Endometrium (tissue), 2 donors: ENCODE measurements around the gene DPH6.
A peak's percentile ranks its signal among the peaks of the same experiment; 100 is the strongest.
"Not testable (repeated sequence)": the region's sequence is repeated elsewhere in the genome, so short reads cannot be mapped to it uniquely, and the experiment has no call there.

ENCODE experiments used
- FAIRE-seq: peaks from 2 replicates; lab custom pipeline; 2012; peaks lifted over from hg19 to GRCh38; lab: Jason Lieb, UNC
- donor health status: control.
- donor health status: control.

DPH6 gene

DNA sequence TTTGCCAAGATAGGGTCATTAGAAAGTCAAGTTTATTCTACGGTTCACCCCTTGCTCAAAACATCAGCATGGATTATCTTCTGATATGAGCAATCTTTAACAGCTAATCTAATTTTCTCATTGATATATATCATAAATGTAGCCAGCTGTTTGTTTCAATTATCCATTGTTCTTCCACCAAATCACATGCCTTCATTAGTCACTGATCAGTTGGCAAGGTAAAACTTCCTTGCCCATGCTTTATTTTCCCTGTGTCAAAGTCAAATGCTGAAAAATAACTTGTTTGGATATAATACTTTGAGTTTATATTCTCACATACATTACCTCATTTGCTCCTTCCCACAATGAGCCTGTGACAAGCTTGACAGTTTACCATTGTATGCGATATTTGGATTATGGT is 60.6 kb downstream of the DPH6 start:
- FAIRE-seq, result no peak

DNA sequence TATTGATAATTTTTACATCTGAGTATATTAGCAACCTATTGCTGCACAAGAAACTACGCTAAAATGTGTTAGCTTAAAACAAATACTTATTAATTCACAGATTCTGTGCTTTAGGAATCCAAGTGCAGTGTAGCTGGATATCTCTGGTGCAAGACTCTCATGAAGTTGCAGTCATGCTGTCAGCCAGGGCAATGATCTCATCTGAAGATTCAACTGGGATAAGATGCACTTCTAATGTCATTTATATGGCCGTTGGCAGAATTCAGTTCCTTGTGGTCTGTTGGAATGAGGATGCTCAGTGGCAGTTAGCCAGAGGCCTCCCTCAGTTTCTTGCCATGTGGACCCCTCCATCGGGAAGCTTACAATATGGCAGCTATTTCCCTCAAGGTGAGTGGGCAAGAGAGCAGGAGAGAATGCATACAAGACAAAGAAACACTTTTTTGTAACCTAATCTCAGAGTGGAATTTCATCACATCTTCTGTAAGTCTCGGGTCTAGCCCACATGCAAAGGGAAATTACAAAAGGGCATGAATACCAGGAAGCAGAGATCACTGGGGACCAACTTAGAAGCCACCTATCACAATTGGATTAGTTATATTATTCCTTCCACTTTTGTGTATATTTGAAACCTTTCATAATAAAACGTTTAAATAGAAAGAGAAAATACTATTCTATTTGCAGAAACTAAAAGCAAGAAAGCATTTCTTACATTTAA is 61.6 kb downstream of the DPH6 start:
- no peak for FAIRE-seq

DNA sequence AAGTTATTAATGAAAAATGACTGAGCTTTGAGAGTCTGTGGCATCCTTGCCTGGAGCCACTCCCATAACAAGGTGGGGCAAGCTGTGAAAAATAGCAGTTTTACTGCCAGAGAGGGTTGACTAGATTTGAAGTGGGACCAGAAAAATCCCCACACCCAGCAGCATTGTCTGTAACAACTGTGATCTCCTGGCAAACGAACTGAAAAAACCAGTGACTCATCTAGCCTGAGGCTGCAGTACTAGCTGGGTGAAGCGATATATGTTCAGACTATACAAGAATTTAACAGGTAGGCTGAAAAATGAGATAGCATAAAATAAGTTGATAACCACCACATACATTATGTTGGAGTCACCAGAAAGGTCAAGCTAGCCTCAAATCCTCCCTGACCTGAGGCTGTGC is 64.0 kb downstream of the DPH6 start:
- no peak for FAIRE-seq

GRCh38 chr15:35481064-35481463 is 64.9 kb downstream of the DPH6 start:
- FAIRE-seq, result no peak

DNA sequence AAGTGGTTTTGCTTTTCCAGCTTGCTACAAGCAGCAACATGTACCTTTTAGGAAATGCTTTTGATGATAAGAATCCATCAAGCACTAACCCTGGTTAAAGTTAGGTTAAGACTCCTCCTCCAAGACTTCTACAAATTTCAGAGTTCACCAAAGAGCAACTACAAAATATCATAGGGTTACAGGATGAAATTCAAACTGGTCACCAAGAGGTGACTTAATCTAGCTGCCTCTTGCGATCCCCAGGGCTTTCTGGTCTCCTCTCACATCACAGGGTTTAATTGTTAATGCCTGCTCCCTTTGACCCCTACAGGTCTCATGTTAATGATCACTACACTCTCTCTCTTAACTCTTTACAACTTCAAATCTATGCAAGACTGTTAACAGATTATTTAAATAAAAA is 66.5 kb downstream of the DPH6 start:
- no peak for FAIRE-seq

DNA sequence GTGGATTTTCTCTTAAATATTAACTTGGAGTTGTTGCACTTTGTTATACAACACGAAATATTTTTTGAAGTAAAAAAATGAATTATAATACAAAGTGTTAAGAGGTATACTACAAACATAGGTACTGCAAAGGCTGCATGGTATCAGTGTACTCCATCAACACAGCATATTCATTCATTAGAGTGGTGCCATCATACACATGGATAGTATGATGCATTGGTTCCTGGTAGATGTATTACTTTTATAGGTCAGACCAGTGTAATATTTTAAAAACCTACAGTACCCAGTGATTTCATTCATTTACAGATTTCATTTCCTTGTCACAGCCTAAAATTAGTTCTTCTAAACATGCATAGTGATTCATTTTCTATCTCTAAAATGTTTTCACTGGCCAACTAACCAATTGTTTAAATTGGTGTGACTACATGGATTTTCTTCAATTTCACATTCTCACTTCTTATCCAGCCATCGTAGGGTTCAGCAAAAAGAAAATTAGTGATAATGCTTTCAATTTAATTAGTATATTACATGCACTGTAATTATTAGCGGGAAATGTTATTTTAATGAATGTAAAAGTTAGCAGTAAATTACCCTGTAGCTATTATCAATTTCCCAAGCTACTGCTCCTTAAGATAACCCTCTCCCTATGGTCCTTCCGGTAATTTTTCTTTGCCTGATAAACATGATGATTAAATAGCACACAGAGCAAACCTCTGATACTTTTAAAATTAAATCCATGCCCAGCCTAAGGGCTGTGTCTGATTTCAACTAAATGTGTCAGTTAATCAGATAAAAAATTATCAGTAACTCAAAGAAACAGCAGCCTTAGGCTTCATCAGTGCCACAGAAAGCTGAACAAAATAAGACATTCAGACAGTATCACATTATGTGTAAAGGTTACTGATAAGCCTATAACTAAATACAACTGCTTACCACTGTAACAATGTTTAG is 68.4 kb downstream of the DPH6 start:
- no peak for FAIRE-seq

DNA sequence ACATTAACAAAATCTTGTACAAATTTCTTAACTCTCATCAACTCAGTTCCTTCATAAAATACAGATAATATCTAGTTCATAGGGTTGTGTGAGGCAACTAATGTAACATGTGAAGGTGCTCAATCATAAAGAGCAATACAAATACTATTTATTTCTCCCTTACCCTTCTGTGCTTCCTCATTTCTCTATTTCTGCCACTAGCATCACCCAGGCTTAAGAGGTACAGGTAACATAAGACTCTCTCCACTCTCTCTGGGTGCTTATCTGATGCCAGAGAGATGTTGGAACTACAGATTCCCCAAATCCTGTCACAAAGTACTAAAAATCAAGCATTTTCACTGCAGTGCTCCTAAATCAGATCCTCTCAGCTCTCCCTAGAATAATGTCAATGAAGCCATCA is 74.9 kb downstream of the DPH6 start:
- no peak for FAIRE-seq

GRCh38 chr15:35470441-35470840 is 75.5 kb downstream of the DPH6 start:
- FAIRE-seq, result no peak

DNA sequence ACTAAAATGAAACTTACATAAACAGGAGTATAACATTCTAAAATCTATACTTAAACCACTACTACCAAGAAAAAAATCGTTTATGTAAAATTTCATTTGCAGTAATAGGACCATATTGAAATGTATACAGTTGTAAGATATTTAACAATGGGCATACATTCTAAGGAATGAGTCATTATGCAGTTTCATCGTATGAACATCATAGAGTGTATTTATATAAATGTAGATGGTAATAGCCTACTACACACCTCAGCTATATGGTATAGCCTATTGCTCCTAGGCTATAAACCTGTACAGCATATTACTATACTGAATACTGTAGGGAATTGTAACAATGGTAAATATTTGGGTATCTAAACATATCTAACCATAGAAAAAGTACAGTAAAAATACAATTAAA is 79.5 kb downstream of the DPH6 start:
- no peak for FAIRE-seq

- no peak for FAIRE-seq
Observed at GRCh38 chr15:35465783-35466182, 80.2 kb downstream of the DPH6 start.

DNA sequence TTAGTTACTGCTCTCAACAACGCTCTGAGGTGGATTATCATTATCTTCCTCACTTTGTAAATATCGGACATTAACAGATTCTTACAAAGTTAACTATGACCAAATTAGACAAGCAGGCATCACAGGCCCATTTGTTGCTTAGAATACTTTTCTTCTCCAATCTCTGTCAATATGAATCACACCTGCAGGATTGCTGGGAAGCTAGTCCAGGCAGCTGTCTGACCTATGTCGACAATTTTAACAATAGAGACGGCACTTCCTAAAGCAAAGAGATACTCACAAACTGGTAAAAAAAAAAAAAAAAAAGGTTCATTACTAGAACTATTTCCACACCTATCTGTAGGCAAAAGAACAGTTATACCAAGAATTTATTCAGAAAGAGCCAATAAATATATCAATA is 85.3 kb downstream of the DPH6 start:
- FAIRE-seq, result no peak

- FAIRE-seq, result no peak
Observed at GRCh38 chr15:35458176-35458856, 87.6 kb downstream of the DPH6 start.

DNA sequence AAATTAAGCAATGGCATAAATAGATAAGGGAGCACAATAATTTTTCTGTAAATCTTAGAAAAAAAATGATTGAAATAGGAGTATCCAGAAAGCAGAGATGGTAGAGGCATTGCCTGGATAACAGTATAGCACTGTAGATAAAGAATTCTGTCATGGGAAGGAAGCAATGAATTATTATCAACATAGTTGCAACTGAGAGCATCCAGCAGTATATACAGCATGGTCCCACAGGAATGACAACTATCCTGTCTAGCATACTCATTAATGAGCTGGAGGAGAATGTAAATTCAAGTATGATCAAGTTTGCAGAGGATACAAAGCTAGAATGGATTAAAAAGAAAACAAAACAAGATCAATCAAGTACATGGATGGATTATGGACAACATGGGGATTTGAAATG is 90.8 kb downstream of the DPH6 start:
- FAIRE-seq, result no peak

DNA sequence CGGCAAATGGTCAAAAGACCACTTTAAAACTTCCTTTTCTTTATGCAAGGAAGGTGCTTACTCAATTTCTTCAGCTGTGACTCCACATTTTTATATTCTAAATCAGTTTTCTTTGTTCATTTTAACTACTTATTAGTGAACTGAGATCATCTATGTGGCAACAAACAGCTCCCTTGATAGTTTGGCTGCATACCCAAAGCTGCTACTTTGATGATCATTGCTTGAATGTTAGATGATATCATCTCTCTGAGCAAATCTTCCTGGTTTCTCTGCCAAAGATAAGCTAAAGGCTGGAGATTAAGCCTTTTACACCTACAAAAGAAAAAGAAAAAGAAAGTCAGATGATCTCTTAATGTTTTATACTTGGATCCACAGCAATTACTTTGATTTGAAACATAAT is 95.5 kb downstream of the DPH6 start:
- FAIRE-seq, result no peak

- no peak for FAIRE-seq
Observed at GRCh38 chr15:35448294-35448693, 97.7 kb downstream of the DPH6 start.

DNA sequence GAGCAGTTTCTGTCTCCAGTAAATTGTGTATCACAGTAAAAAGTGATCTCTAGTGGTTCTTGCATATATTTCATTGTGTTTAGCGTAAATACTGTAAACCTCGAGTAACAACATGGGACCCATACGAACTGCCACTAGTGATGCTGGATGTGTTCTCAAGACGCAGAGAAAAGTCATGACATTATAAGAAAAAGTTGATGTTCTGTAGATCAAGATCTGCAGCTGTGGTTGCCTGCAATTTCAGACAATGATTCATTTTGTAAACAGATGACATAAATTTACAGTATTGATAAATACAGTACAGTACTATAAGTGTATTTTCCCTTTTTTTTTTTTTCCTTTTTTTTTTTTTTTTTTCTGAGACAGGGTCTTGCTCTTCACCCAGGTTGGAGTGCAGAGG is 100.1 kb downstream of the DPH6 start:
- no peak for FAIRE-seq

DNA sequence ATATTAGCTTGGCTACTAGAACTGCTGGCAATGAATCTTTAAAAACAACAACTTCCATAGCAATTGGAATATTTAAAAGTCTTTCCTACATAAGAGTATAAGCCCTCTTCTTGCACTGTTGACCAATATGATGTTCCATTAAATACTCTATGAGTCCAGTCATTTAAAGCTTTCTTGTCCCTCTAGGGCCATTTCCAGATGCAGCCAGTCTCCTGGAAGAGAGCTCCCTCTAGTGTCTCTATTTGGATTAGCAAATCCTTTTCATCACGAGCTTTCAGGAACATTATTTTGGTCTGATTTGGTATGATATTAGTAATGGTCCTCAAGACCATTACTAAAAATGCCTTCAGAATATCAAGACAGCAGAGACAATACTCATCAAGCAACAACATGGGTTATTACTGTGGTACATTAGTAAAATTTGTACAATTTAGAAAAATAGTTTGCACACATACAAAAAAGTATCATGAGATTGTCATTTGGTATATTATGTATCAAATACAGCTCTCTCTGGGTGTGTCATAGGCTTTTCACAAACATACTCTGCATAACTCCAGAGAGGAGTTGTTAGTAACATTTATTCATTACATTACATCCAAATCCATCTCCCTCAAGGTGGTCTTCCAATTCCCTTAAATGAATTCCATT is 101.3 kb downstream of the DPH6 start:
- peak; percentile 57 for FAIRE-seq

GRCh38 chr15:35443376-35443775 is 102.6 kb downstream of the DPH6 start:
- FAIRE-seq, result no peak

GRCh38 chr15:35442742-35443141 is 103.2 kb downstream of the DPH6 start:
- FAIRE-seq, result no peak

DNA sequence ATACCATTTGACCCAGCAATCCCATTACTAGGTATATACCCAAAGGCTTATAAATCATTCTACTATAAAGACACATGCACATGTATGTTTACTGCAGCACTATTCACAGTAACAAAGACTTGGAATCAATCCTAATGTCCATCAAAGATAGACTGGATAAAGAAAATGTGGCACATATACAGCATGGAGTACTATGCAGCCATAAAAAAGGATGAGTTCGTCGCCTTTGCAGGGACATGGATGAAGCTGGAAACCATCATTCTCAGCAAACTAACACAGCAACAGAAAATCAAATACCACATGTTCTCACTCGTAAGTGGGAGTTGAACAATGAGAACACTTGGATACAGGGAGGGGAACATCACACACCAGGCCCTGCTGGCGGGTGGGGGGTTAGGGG is 104.7 kb downstream of the DPH6 start:
- not testable (repeated sequence) for FAIRE-seq

GRCh38 chr15:35440265-35440664 is 105.7 kb downstream of the DPH6 start:
- no peak for FAIRE-seq

GRCh38 chr15:35439291-35439690 is 106.7 kb downstream of the DPH6 start:
- no peak for FAIRE-seq
